OCI-LY7 (cell line): ENCODE results near the gene EIF3M. TPM values are rescaled to one million over a fixed set of nuclear protein-coding genes. Genes with fewer than 3 reads are reported as not detected.

Experiments
- BruUV-seq: library from RNA; stranded (reverse); fragments of 400-500 nt; replicated peaks from 2 replicates; lab custom pipeline; 2021; lab: Mats Ljungman, UMichigan
- CTCF ChIA-PET: fragments of 300-600 bp; sonication (Branson Sonifier 250); formaldehyde crosslinking; loops from one replicate; lab custom pipeline; 2022; ENCODE audit warnings: antibody characterized with exemption; ENCODE audit not compliant: unreplicated experiment; lab: Charles Lee
- POLR2A ChIA-PET: fragments of 300-600 bp; sonication (Branson Sonifier 250); formaldehyde crosslinking; loops from one replicate; lab custom pipeline; 2022; ENCODE audit warnings: antibody characterized with exemption; lab: Charles Lee
- DNase-seq: peaks from one replicate; pipeline ENCODE4 v3.0.0-alpha.2; 2015; ENCODE audit warnings: low spot score
- H2AFZ ChIP-seq: fragments of 200-600 bp; sonication (generic), shearing (Covaris generic); 2 replicates; pipeline ENCODE4 v1.6.1; 2014; ENCODE audit warnings: mild to moderate bottlenecking, antibody characterized with exemption, low read length, moderate library complexity
- H3K27ac ChIP-seq: fragments of 200-600 bp; sonication (generic); 2 replicates; pipeline ENCODE4 v1.5.1; 2014; ENCODE audit warnings: mixed run types, low read depth, mild to moderate bottlenecking, moderate library complexity, low read length, inconsistent platforms; ENCODE audit not compliant: poor library complexity, severe bottlenecking
- H3K36me3 ChIP-seq: fragments of 200-600 bp; sonication (generic); 2 replicates; pipeline ENCODE4 v1.6.1; 2014; ENCODE audit warnings: mild to moderate bottlenecking, antibody characterized with exemption, low read length, moderate library complexity, mixed read lengths; ENCODE audit not compliant: insufficient read depth
- H3K4me1 ChIP-seq: fragments of 200-600 bp; sonication (generic); 2 replicates; pipeline ENCODE4 v1.5.1; 2014; ENCODE audit warnings: mild to moderate bottlenecking, low read length; ENCODE audit not compliant: insufficient read depth, poor library complexity, severe bottlenecking
- H3K4me2 ChIP-seq: fragments of 200-600 bp; sonication (generic); 2 replicates; pipeline ENCODE4 v1.6.1; 2014; ENCODE audit warnings: mild to moderate bottlenecking, low read length
- H3K4me3 ChIP-seq: fragments of 200-600 bp; sonication (generic); 2 replicates; pipeline ENCODE4 v1.5.1; 2014; ENCODE audit warnings: mild to moderate bottlenecking, low read depth, low read length; ENCODE audit not compliant: poor library complexity, severe bottlenecking
- H3K79me2 ChIP-seq: fragments of 200-600 bp; sonication (generic); 2 replicates; pipeline ENCODE4 v1.6.1; 2016; ENCODE audit warnings: low read depth, mild to moderate bottlenecking, low read length, moderate library complexity, mixed read lengths; ENCODE audit not compliant: insufficient read depth
- H3K9me2 ChIP-seq: fragments of 200-600 bp; sonication (generic); 2 replicates; pipeline ENCODE4 v1.6.1; 2016; ENCODE audit warnings: mild to moderate bottlenecking, low read length, mixed read lengths; ENCODE audit not compliant: insufficient read depth
- H3K9me3 ChIP-seq: fragments of 200-600 bp; sonication (generic); 2 replicates; pipeline ENCODE4 v1.6.1; 2014; ENCODE audit warnings: mild to moderate bottlenecking, mixed run types, low read length, mixed read lengths
- H4K20me1 ChIP-seq: fragments of 200-600 bp; sonication (generic); 2 replicates; pipeline ENCODE4 v1.6.1; 2014; ENCODE audit warnings: mild to moderate bottlenecking, antibody characterized with exemption, low read length, moderate library complexity, mixed read lengths; ENCODE audit not compliant: insufficient read depth
- EZH2phosphoT487 ChIP-seq: fragments of 200-600 bp; sonication (generic); IDR thresholded peaks from 2 replicates; pipeline ENCODE4 v1.6.1; 2018; ENCODE audit warnings: low read depth, borderline replicate concordance, mild to moderate bottlenecking, mixed run types, antibody characterized with exemption, low read length, moderate library complexity, mixed read lengths
- intact Hi-C: fragments of 100-400 bp; cut with micrococcal nuclease; formaldehyde crosslinking; loops from one replicate; pipeline ENCODE4 v1.10.0; 2022; ENCODE audit not compliant: unreplicated experiment
- total RNA-seq, 2 experiments: library from RNA; depleted of rRNA in 1 of 2; stranded (reverse); fragments of >200 nt in 1 of 2; shearing (Covaris generic) in 1 of 2; gene quantifications; 2 replicates each; pipeline ENCODE4 v1.2.3, GENCODE V29; 2014 to 2022
- TF ChIP-seq, protein P1 (sequence below): fragments of 200-600 bp; sonication (generic); conservative IDR thresholded peaks from 2 replicates; pipeline ENCODE4 v1.5.1; 2014; ENCODE audit warnings: mild to moderate bottlenecking, antibody characterized with exemption, low read length, moderate library complexity, mixed read lengths

Gene EIF3M
- total RNA-seq, 2 experiments from 2014 or later: 329 to 377 TPM

GRCh38 chr11:32549611-32550187, 33.9 kb upstream of the EIF3M start:
- no TSS peak for BruUV-seq
- Histone ChIP-seq H3K4me1 (no peaks in the 10 kb centered on the region), H3K9me2 (no peaks in the 10 kb centered on the region), H2AFZ (no peak overlapping the region), H3K36me3 (no peaks in the 10 kb centered on the region), H3K9me3 (no peaks in the 10 kb centered on the region), H3K4me3 (no peak overlapping the region), H3K4me2 (no peak overlapping the region), H3K27ac (no peak overlapping the region), H4K20me1 (no peaks in the 10 kb centered on the region), H3K79me2 (no peaks in the 10 kb centered on the region)
- TF ChIP-seq, protein P1, sequence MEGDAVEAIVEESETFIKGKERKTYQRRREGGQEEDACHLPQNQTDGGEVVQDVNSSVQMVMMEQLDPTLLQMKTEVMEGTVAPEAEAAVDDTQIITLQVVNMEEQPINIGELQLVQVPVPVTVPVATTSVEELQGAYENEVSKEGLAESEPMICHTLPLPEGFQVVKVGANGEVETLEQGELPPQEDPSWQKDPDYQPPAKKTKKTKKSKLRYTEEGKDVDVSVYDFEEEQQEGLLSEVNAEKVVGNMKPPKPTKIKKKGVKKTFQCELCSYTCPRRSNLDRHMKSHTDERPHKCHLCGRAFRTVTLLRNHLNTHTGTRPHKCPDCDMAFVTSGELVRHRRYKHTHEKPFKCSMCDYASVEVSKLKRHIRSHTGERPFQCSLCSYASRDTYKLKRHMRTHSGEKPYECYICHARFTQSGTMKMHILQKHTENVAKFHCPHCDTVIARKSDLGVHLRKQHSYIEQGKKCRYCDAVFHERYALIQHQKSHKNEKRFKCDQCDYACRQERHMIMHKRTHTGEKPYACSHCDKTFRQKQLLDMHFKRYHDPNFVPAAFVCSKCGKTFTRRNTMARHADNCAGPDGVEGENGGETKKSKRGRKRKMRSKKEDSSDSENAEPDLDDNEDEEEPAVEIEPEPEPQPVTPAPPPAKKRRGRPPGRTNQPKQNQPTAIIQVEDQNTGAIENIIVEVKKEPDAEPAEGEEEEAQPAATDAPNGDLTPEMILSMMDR: no peak
- TF ChIP-seq EZH2phosphoT487: no peak
- no peak for DNase-seq
- intact Hi-C loops: no loop called here
- ChIA-PET POLR2A (interaction anchor here (0.6 kb wide), 2 partner anchors 209 to 438 kb away, joined by 3 to 4 read pairs; no protein-coding TSS in a partner anchor), CTCF (no interaction called here)

DNA sequence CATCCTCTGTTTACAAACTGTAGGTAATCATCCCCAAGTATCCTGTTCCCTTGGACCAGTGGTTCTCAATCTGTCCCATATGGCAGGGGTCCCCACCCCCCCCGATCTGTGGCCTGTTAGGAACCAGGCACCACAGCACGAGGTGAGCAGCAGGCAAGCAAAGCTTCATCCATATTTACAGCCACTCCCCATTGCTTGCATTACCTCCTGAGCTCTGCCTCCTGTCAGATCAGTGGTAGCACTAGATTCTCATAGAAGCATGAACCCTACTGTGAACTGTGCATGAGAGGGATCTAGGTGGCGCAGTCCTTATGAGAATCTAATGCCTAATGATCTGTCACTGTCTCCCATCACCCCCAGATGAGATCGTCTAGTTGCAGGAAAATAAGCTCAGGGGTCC, 33.4 kb upstream of the EIF3M start:
- Histone ChIP-seq H3K36me3 (no peaks in the 10 kb centered on the region), H4K20me1 (no peaks in the 10 kb centered on the region), H3K27ac (no peak overlapping the region), H3K4me2 (no peak overlapping the region), H3K9me3 (no peaks in the 10 kb centered on the region), H2AFZ (no peak overlapping the region), H3K79me2 (no peaks in the 10 kb centered on the region), H3K4me3 (no peak overlapping the region), H3K9me2 (no peaks in the 10 kb centered on the region), H3K4me1 (no peaks in the 10 kb centered on the region)
- ChIA-PET POLR2A (no interaction called here), CTCF (no interaction called here)
- intact Hi-C loops: no loop called here
- DNase-seq: no peak
- no TSS peak for BruUV-seq
- TF ChIP-seq, protein P1: 0 out of 2 replicates have a peak, but pooled peaks have one; percentile 23
- no peak for TF ChIP-seq EZH2phosphoT487

- Histone ChIP-seq H4K20me1 (no peaks in the 10 kb centered on the region), H3K9me3 (no peaks in the 10 kb centered on the region), H3K27ac (no peak overlapping the region), H3K4me3 (no peak overlapping the region), H3K36me3 (no peaks in the 10 kb centered on the region), H3K79me2 (no peaks in the 10 kb centered on the region), H3K4me1 (no peaks in the 10 kb centered on the region), H3K4me2 (no peak overlapping the region), H3K9me2 (no peaks in the 10 kb centered on the region), H2AFZ (no peak overlapping the region)
- CTCF ChIA-PET: no interaction called here
- BruUV-seq: no TSS peak
- TF ChIP-seq, protein P1: no peak
- no peak for TF ChIP-seq EZH2phosphoT487
- DNase-seq: no peak
- POLR2A ChIA-PET: no interaction called here
- intact Hi-C loops: no loop called here
These were observed 28.5 kb upstream of the EIF3M start for GRCh38 chr11:32555091-32555490.
